Progenitor cell of endocrine pancreas (in vitro differentiated cells): ENCODE measurements around the gene PEAR1. TPM values are rescaled to one million over a fixed set of nuclear protein-coding genes. Genes with fewer than 3 reads are reported as not detected.

ENCODE experiments used
- DNase-seq: peaks from one replicate; pipeline ENCODE4 v3.0.0; 2021; ENCODE audit warnings: low spot score; ENCODE audit not compliant: unreplicated experiment
- H3K27ac Mint-ChIP-seq: 2 replicates; pipeline ENCODE4 v1.8.0; 2021; ENCODE audit warnings: mild to moderate bottlenecking, moderate library complexity, mixed read lengths
- H3K27me3 Mint-ChIP-seq: 2 replicates; pipeline ENCODE4 v1.8.0; 2021; ENCODE audit warnings: mixed read lengths
- H3K36me3 Mint-ChIP-seq: 2 replicates; pipeline ENCODE4 v1.8.0; 2022; ENCODE audit warnings: mixed read lengths; ENCODE audit not compliant: insufficient read depth
- H3K4me1 Mint-ChIP-seq: 2 replicates; pipeline ENCODE4 v1.8.0; 2021; ENCODE audit warnings: low read depth, mixed read lengths
- H3K4me3 Mint-ChIP-seq: 2 replicates; pipeline ENCODE4 v1.8.0; 2021; ENCODE audit warnings: low read depth, mild to moderate bottlenecking, moderate library complexity, mixed read lengths
- H3K9me3 Mint-ChIP-seq: 2 replicates; pipeline ENCODE4 v1.8.0; 2021; ENCODE audit warnings: low read depth, mixed read lengths
- CTCF ChIP-seq: fragments of 200-600 bp; sonication (generic); IDR thresholded peaks from one replicate; pipeline ENCODE4 v1.5.0; 2021; ENCODE audit warnings: antibody characterized with exemption, mild to moderate bottlenecking; ENCODE audit not compliant: unreplicated experiment
- total RNA-seq: library from RNA; stranded (reverse); gene quantifications from 2 replicates; pipeline ENCODE4 v1.2.1, GENCODE V29; 2021

Gene PEAR1
- total RNA-seq, 1 donor from 2014 or later, result not detected

DNA sequence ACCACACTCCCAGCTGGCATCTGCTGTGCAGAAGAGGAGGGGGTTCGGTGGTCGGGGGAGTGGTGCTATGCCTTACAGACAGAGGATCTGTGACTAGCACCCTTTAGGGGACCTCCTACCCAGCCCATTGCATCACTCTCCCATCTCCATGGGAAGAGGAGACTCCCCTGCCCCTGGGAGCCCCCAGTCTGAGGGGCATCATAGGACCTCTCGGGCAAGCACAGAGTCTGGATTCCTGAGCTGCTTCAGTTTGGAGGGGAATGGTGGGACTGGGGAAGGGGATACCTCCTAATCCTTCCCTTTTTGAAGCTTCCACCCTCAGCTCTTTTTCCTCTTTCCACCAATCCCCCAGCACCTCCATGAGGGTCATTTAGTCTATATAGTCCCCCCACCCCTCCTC, 36.0 kb upstream of the PEAR1 start:
- DNase-seq, result no peak
- H3K4me3 Mint-ChIP-seq, result no peak overlapping the region

DNA sequence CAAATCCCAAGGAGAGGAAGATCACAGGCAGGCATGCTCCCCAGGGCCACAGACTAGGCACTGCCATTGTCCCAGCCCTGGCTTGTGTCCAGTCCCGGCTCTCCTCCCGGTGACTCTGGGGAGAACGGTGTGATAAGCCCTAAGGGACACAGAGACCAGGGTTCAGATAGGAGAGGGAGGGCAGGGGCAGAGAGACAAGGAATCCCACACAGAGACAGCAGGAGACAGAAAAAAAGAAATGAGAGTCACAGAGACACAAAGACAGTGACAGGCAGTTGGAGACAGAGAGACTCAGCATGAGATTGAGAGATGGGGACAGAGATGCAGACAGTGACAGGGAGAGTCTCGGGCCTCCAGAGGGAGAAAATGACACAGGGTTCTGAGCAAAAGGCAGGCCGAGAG, 35.0 kb upstream of the PEAR1 start:
- Mint-ChIP-seq H3K27ac (no peak overlapping the region), H3K36me3 (no peaks in the 10 kb centered on the region), H3K27me3 (peaks cover 84% of the 10 kb centered on the region), H3K9me3 (no peaks in the 10 kb centered on the region), H3K4me1 (peaks cover 9% of the 10 kb centered on the region), H3K4me3 (no peak overlapping the region)
- no peak for TF ChIP-seq CTCF
- DNase-seq, result no peak

More for the DNA sequence above, 36.0 kb upstream of the PEAR1 start:
- no peak for TF ChIP-seq CTCF
- Mint-ChIP-seq H3K27ac (no peak overlapping the region), H3K27me3 (peaks cover 84% of the 10 kb centered on the region), H3K36me3 (no peaks in the 10 kb centered on the region), H3K9me3 (no peaks in the 10 kb centered on the region), H3K4me1 (peaks cover 6% of the 10 kb centered on the region)

DNA sequence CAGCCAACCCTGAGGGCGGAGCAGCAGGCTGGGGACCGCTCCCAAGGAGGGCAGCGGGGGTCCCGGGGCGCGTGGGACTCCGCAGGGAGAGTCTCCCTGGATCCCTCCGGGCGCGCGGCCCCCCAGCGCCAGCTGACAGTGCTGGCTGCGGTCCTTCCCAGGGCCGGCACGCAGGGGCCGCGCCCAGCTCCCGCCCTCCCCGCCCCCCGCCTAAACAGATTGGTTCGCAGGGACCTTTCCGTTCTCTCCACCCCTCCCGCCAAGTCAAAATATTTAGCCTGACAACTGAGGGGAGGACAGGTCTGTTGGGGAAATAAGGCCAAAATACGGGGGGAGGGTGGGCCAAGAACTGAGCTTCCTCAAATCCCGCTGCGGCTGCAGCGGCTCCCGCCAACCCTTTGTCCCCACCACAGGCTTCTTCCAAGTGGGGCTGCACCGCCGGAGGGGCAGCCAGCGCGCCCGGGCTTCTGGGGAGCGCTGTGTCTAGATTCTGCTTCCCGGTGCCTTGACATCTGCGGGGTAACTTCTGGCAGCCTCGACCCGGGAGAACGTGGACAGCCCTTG, 34.5 kb upstream of the PEAR1 start, which contains the start of gene INSRR:
INSRR (minus strand) TSS at position 159 of the 564 bp plus-strand sequence. CDS start 496 bp downstream, outside the sequence.
- peaks cover 84% of the 10 kb centered on the region for H3K27me3 Mint-ChIP-seq
- peaks cover 9% of the 10 kb centered on the region for H3K4me1 Mint-ChIP-seq
- H3K9me3 Mint-ChIP-seq, result no peaks in the 10 kb centered on the region
- H3K27ac Mint-ChIP-seq, result no peak within 1 kb of the TSS
- H3K36me3 Mint-ChIP-seq, result no peaks in the 10 kb centered on the region
- no peak for TF ChIP-seq CTCF
- H3K4me3 Mint-ChIP-seq, result peak within 1 kb of the TSS; percentile 7
- no peak for DNase-seq

DNA sequence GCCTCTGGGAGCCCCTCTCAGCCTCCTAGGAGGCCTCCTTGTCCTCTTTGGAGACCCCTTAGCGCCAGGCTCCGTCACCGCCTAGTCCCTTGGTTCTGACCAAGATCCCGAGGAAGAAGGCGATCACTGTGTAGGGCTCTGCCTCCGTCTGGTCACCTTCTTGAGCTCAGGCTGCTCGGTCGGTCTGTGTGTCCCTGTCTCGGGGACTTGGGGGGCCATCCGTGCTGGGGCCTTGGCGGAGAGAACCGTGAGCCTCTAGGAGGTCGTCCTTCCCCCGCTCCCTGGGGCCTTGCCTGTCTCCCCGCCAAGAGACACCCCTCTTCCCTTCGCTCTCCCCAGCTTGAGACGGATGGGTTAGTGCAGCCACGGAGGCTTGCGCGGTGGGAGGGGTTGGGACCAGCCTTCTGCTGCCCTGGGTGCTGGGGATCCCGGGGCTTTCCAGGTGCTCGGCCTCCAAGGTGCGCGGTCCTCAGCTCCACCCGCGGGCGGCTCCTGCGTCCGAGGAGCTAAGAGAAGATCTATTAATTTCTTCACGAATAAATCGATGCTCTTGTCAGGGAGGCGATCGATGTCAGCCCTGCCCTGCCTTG, 33.9 kb upstream of the PEAR1 start:
- H3K36me3 Mint-ChIP-seq, result no peaks in the 10 kb centered on the region
- peaks cover 9% of the 10 kb centered on the region for H3K4me1 Mint-ChIP-seq
- H3K4me3 Mint-ChIP-seq, result peak overlapping the region; percentile 7
- no peaks in the 10 kb centered on the region for H3K9me3 Mint-ChIP-seq
- peaks cover 85% of the 10 kb centered on the region for H3K27me3 Mint-ChIP-seq
- no peak for TF ChIP-seq CTCF
- no peak overlapping the region for H3K27ac Mint-ChIP-seq
- DNase-seq, result no peak

DNA sequence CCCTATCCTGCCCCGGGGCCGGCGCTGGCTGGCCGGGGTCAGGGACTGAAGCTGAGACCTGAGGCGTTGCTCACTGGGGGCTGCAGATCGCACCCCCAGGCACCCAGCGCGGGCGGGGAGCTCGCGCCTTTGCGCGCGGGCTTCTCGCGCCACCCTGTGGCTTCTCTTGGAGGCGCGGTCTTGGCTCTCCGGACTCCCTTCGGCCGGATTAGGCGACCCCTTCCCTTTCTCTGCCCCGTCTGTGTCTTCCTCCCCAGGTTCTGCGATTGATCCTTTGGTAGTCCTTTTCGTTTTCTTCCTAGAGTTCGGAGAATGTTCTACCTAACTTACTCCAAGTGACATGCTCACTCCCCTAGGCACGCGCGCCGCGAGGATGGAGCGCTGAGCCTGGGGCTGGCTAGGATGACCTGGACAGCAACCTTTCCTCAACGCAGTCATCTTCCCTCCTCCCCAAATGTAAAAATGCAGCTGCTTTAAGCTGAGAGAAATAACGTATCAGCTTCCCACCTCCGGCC, 33.3 kb upstream of the PEAR1 start:
- Mint-ChIP-seq H3K9me3 (no peaks in the 10 kb centered on the region), H3K4me3 (no peak overlapping the region), H3K36me3 (no peaks in the 10 kb centered on the region), H3K4me1 (peaks cover 9% of the 10 kb centered on the region), H3K27me3 (peaks cover 86% of the 10 kb centered on the region), H3K27ac (peak overlapping the region; percentile 77)
- TF ChIP-seq CTCF, result peak; percentile 64
- DNase-seq, result peak; percentile 39
